Osteoblast (primary cell): ENCODE results near the gene CLDN5. TPM values are rescaled to one million over a fixed set of nuclear protein-coding genes. Genes with fewer than 3 reads are reported as not detected.
A peak's percentile ranks its signal among the peaks of the same experiment; 100 is the strongest.

Experiments
- DNase-seq: peaks from one replicate; pipeline ENCODE4 v3.0.0; 2011; ENCODE audit warnings: low spot score, mixed read lengths; ENCODE audit not compliant: insufficient read length; ENCODE audit errors: missing footprints
- H2AFZ ChIP-seq: 2 replicates; pipeline ENCODE4 v1.6.0; 2011; ENCODE audit warnings: mild to moderate bottlenecking, low read length
- H3K27ac ChIP-seq: 2 replicates; pipeline ENCODE4 v1.5.1; 2011; ENCODE audit warnings: mild to moderate bottlenecking, low read depth, low read length, moderate library complexity
- H3K27me3 ChIP-seq: 2 replicates; pipeline ENCODE4 v1.6.0; 2012; ENCODE audit warnings: mild to moderate bottlenecking, control low read depth, inconsistent platforms, low read length, moderate library complexity; ENCODE audit not compliant: insufficient read depth
- H3K36me3 ChIP-seq: 2 replicates; pipeline ENCODE4 v1.5.1; 2011; ENCODE audit warnings: mild to moderate bottlenecking, low read length, control low read depth, moderate library complexity; ENCODE audit not compliant: insufficient read depth
- H3K4me1 ChIP-seq: 2 replicates; pipeline ENCODE4 v1.5.1; 2011; ENCODE audit warnings: mild to moderate bottlenecking, low read length, control low read depth, moderate library complexity; ENCODE audit not compliant: insufficient read depth
- H3K4me2 ChIP-seq: 2 replicates; pipeline ENCODE4 v1.6.0; 2011; ENCODE audit warnings: mild to moderate bottlenecking, low read length; ENCODE audit not compliant: insufficient read depth
- H3K4me3 ChIP-seq: fragments of 200-600 bp; sonication (generic); 3 replicates; pipeline ENCODE4 v1.5.1; 2012; ENCODE audit warnings: mild to moderate bottlenecking, low read length, inconsistent platforms; ENCODE audit not compliant: insufficient read depth
- H3K79me2 ChIP-seq: 2 replicates; pipeline ENCODE4 v1.6.0; 2012; ENCODE audit warnings: mild to moderate bottlenecking, low read length, control low read depth, inconsistent platforms; ENCODE audit not compliant: insufficient read depth
- H3K9me3 ChIP-seq: 2 replicates; pipeline ENCODE4 v1.5.1; 2011; ENCODE audit warnings: low read depth, low read length, control low read depth
- H4K20me1 ChIP-seq: 2 replicates; pipeline ENCODE4 v1.6.0; 2012; ENCODE audit warnings: mild to moderate bottlenecking, low read length, control low read depth; ENCODE audit not compliant: insufficient read depth
- total RNA-seq: library from RNA; depleted of rRNA; stranded (reverse); fragments of >200 nt; gene quantifications from 2 replicates; pipeline ENCODE4 v1.2.3, GENCODE V29; 2012
- TF ChIP-seq, protein P1 (sequence below): IDR thresholded peaks from 2 replicates; pipeline ENCODE4 v1.5.1; 2011; ENCODE audit warnings: mild to moderate bottlenecking, low read depth, low read length, moderate library complexity; ENCODE audit errors: extremely low read depth

The CLDN5 gene
- total RNA-seq, 1 donor = not detected

DNA sequence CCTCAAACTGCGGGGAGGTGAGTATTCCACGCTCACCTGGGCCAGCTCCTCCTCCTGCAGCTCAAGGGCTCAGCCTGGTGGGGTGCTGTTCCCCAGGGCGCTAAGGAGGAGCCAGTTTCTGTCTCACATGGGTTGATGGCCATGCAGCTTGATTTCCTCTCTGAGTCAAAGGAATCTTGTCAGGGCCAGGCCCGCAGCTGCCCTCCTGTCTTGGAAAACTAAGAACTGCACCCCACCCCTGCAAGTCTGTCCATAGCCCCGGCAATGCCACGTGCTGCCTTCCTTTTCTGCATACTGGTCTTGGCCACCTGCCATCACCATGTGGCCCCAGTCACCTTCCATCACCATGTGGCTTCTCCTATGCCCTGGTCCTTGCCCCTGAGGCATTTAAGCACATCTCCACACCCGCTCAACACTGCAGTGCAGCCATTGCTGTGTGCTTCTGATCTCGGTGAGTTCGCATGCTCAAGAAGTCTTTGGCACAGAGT is 35.2 kb upstream of the CLDN5 start:
- Histone ChIP-seq H3K27me3 (peaks cover 12% of the 10 kb centered on the region), H3K4me1 (no peaks in the 10 kb centered on the region), H3K36me3 (no peaks in the 10 kb centered on the region), H4K20me1 (no peaks in the 10 kb centered on the region), H3K4me2 (no peak overlapping the region), H3K4me3 (no peak overlapping the region), H2AFZ (no peak overlapping the region), H3K79me2 (no peaks in the 10 kb centered on the region), H3K27ac (no peak overlapping the region), H3K9me3 (no peaks in the 10 kb centered on the region)
- no peak for DNase-seq
- TF ChIP-seq, protein P1, sequence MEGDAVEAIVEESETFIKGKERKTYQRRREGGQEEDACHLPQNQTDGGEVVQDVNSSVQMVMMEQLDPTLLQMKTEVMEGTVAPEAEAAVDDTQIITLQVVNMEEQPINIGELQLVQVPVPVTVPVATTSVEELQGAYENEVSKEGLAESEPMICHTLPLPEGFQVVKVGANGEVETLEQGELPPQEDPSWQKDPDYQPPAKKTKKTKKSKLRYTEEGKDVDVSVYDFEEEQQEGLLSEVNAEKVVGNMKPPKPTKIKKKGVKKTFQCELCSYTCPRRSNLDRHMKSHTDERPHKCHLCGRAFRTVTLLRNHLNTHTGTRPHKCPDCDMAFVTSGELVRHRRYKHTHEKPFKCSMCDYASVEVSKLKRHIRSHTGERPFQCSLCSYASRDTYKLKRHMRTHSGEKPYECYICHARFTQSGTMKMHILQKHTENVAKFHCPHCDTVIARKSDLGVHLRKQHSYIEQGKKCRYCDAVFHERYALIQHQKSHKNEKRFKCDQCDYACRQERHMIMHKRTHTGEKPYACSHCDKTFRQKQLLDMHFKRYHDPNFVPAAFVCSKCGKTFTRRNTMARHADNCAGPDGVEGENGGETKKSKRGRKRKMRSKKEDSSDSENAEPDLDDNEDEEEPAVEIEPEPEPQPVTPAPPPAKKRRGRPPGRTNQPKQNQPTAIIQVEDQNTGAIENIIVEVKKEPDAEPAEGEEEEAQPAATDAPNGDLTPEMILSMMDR = no peak

DNA sequence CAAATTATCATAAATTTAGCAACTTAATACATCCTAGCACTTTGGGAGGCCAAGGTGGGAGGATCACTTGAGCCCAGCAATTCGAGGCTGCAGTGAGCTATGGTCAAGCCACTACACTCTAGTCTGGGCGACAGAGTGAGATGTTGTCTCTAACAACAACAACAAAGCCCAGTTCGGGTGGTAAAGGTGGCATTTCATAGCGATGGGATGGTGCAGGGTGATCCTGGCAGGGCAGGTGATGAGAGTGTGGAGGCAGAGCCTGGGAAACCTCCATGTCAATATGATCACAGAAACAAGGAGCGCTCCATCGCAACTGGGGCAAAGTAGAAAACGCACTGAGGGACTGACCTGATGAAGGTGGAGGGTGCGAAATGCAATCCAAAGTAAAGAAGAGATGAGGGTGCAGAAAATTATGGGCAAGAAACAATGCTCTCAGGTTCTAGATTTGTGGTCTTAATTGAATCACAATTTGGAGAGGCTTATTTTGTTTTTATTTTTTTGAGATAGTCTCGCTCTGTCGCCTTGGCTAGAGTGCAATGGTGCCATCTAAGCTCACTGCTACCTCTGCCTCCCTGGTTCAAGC is 32.8 kb upstream of the CLDN5 start:
- no peak for DNase-seq
- H3K27me3 ChIP-seq = peaks cover 9% of the 10 kb centered on the region
- H3K36me3 ChIP-seq = no peaks in the 10 kb centered on the region
- H3K4me1 ChIP-seq = no peaks in the 10 kb centered on the region
- no peaks in the 10 kb centered on the region for H3K9me3 ChIP-seq
- H4K20me1 ChIP-seq = no peaks in the 10 kb centered on the region
- TF ChIP-seq, protein P1 = no peak
- no peak overlapping the region for H3K27ac ChIP-seq
- H3K4me2 ChIP-seq = no peak overlapping the region
- no peak overlapping the region for H2AFZ ChIP-seq
- no peak overlapping the region for H3K4me3 ChIP-seq
- H3K79me2 ChIP-seq = no peaks in the 10 kb centered on the region

DNA sequence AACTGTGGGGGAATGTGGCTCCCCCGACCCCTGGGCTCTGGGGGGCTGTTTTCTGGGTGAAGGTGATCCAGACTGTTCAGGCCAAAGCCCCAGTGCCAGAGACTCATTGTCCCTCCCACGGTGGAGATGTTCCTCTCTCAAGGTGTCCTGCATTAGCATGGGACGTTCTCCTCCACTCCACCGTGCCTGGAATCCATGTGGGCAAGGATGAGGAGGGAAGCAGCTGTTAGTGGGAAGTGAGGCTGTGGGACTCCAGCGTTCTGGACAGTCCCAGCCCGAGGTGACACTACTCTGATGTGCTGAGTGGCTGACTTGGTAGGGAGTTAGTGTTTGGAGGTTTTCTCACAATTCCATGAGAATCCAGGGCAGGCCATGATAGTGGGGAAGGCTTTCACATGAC is 31.4 kb upstream of the CLDN5 start:
- no peaks in the 10 kb centered on the region for H3K4me1 ChIP-seq
- H3K36me3 ChIP-seq = no peaks in the 10 kb centered on the region
- no peak overlapping the region for H3K27ac ChIP-seq
- H3K27me3 ChIP-seq = peaks cover 9% of the 10 kb centered on the region
- H3K4me3 ChIP-seq = no peak overlapping the region
- TF ChIP-seq, protein P1 = no peak
- no peaks in the 10 kb centered on the region for H3K79me2 ChIP-seq
- no peak for DNase-seq
- H2AFZ ChIP-seq = no peak overlapping the region
- H3K4me2 ChIP-seq = no peak overlapping the region
- no peaks in the 10 kb centered on the region for H4K20me1 ChIP-seq
- H3K9me3 ChIP-seq = no peaks in the 10 kb centered on the region

DNA sequence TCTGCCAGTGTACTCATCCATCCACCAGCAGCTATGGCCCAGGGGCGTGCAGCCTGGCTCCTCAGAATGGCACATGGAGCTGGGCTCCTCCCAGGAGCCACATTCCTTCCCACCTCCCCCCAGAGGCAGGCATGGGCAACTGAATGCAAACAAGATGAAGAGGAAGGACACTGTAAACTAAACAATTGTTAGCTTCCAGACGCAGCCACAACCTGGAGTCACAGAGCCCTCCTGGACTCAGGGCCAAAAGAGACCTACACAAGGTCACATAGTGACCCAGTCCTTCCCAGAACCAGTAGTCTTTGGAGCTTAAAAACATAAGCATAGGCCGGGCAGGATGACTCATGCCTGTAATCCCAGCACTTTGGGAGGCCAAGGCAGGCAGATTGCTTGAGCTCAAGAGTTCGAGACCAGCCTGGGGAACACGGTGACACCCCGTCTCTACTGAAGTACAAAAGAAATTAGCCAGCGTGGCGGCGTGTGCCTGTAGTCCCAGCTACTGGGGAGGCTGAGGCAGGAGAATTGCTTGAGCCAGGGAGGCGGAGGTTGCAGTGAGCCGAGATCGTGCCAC is 30.7 kb upstream of the CLDN5 start:
- Histone ChIP-seq H4K20me1 (no peaks in the 10 kb centered on the region), H3K4me1 (no peaks in the 10 kb centered on the region), H3K4me3 (no peak overlapping the region), H3K4me2 (no peak overlapping the region), H3K27ac (no peak overlapping the region), H2AFZ (no peak overlapping the region), H3K27me3 (peaks cover 9% of the 10 kb centered on the region), H3K9me3 (no peaks in the 10 kb centered on the region), H3K79me2 (no peaks in the 10 kb centered on the region), H3K36me3 (no peaks in the 10 kb centered on the region)
- DNase-seq = peak; percentile 50
- TF ChIP-seq, protein P1 = no peak
